Activated CD4-positive, alpha-beta T cell treated with anti-CD3 and anti-CD28 coated beads, Interleukin-2, amount 50 U/mL, for 16 hours (primary cell): Measurements from ENCODE around the gene SHKBP1.
A peak's percentile ranks its signal among the peaks of the same experiment; 100 is the strongest.
"Not testable (repeated sequence)": the region's sequence is repeated elsewhere in the genome, so short reads cannot be mapped to it uniquely, and the experiment has no call there.

ENCODE experiments used
- DNase-seq: peaks from one replicate; pipeline ENCODE4 v3.0.0-alpha.2; 2020

The SHKBP1 gene

GRCh38 chr19:40556953-40557530 lies 19.6 kb upstream of the SHKBP1 start:
- no peak for DNase-seq

GRCh38 chr19:40559394-40559793 lies 17.3 kb upstream of the SHKBP1 start:
- DNase-seq: no peak

- DNase-seq: no peak
These were observed 16.6 kb upstream of the SHKBP1 start for GRCh38 chr19:40560092-40560507.

GRCh38 chr19:40561947-40562346 lies 14.7 kb upstream of the SHKBP1 start:
- no peak for DNase-seq

GRCh38 chr19:40564535-40564934 lies 12.1 kb upstream of the SHKBP1 start:
- not testable (repeated sequence) for DNase-seq

GRCh38 chr19:40565355-40565754 lies 11.3 kb upstream of the SHKBP1 start:
- DNase-seq: no peak

GRCh38 chr19:40565910-40566495 lies 10.7 kb upstream of the SHKBP1 start:
- DNase-seq: no peak

GRCh38 chr19:40567040-40567749 lies 9.5 kb upstream of the SHKBP1 start:
- no peak for DNase-seq

- no peak for DNase-seq
These were observed 8.8 kb upstream of the SHKBP1 start for GRCh38 chr19:40567750-40568494.

GRCh38 chr19:40570313-40571004 lies 6.2 kb upstream of the SHKBP1 start:
- DNase-seq: peak; percentile 99

GRCh38 chr19:40571005-40571318 lies 5.7 kb upstream of the SHKBP1 start:
- no peak for DNase-seq

- no peak for DNase-seq
These were observed 4.7 kb upstream of the SHKBP1 start for GRCh38 chr19:40571831-40572495.

GRCh38 chr19:40575326-40575725 lies 1.3 kb upstream of the SHKBP1 start:
- no peak for DNase-seq

- DNase-seq: no peak
These were observed 505 bp upstream of the SHKBP1 start for GRCh38 chr19:40576151-40576584.

- no peak for DNase-seq
These were observed 1.8 kb downstream of the SHKBP1 start for GRCh38 chr19:40578442-40578908.

- DNase-seq: no peak
These were observed 3.9 kb downstream of the SHKBP1 start for GRCh38 chr19:40580619-40581018.

GRCh38 chr19:40581531-40581930 lies 4.9 kb downstream of the SHKBP1 start:
- no peak for DNase-seq

- DNase-seq: no peak
These were observed 5.8 kb downstream of the SHKBP1 start for GRCh38 chr19:40582467-40582866.

- no peak for DNase-seq
These were observed 6.6 kb downstream of the SHKBP1 start for GRCh38 chr19:40583283-40583682.

- no peak for DNase-seq
These were observed 7.3 kb downstream of the SHKBP1 start for GRCh38 chr19:40584007-40584406.

- peak; percentile 40 for DNase-seq
These were observed 8.7 kb downstream of the SHKBP1 start for GRCh38 chr19:40585241-40585981.

- DNase-seq: no peak
These were observed 9.3 kb downstream of the SHKBP1 start for GRCh38 chr19:40585982-40586422.
